ENCODE measurements around the gene FREM2.

Gene FREM2

GRCh38 chr13:38686577-38687245 is at the start of gene FREM2:
Gene FREM2, plus strand, starts transcription at chr13:38687077. Its CDS starts 268 bp downstream, at chr13:38687345.
- no peak for DNase-seq

- DNase-seq: no peak
Measured at GRCh38 chr13:38637576-38637975, 49.3 kb upstream of the FREM2 start.

GRCh38 chr13:38641164-38641948 is 45.5 kb upstream of the FREM2 start:
- DNase-seq: no peak

- DNase-seq: no peak
Measured at GRCh38 chr13:38647312-38647711, 39.6 kb upstream of the FREM2 start.

DNA sequence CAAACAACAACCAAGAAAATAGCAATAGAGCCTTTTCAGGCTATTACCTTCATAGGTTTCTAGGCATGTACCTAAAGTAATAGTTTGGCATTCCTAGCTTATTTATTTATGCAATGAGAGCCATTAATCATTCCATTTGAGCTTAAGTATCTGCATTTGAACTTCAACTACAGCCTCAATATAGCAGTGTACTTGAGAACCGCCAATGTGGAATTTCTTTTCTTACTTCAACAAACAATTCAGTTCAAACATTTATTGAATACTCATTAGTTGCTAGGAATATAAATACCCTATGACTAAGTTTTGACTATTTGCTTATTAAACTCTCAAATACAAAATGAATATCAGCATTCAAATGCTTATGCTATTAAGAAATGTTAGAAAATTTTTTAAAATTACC is 38.0 kb upstream of the FREM2 start:
- no peak for DNase-seq

DNA sequence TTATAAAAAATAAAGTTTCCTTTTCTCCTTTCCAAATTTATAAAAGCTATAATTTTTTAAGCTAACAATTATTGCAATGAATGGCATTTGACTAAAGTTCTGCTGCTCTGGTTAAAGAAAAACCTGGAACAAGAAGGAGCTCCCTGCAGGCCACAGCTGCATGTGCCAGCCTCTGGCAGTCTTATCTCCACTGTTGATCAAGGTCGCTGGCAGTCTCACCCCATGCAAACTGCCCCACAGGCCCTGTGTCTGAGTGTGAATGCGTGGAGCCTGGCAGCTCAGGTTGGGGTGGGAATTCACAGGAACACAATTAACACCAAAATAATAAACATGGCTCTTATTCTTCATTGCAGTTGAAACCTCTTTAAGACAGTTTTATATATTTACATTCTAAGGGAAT is 30.2 kb upstream of the FREM2 start:
- DNase-seq: no peak

DNA sequence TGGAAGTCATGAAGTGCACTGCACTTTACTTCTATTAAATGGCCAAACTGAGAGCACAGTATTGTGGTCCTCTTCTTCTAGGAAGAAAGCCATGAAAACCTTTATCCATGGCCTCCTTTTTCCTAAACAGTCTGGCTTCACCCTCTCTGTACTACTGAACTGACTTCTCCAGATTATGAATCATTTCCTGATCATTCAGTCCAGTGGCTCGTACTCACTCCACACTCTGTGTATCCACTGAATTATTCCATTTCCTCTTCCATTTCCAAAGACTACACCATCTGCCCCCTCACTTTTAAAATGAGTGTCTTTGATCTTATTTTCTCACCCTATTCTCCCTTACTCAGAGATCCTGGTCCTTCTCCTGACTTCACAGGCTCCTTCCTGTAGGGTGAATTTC is 29.7 kb upstream of the FREM2 start:
- DNase-seq: no peak

GRCh38 chr13:38658906-38659305 is 28.0 kb upstream of the FREM2 start:
- DNase-seq: no peak

DNA sequence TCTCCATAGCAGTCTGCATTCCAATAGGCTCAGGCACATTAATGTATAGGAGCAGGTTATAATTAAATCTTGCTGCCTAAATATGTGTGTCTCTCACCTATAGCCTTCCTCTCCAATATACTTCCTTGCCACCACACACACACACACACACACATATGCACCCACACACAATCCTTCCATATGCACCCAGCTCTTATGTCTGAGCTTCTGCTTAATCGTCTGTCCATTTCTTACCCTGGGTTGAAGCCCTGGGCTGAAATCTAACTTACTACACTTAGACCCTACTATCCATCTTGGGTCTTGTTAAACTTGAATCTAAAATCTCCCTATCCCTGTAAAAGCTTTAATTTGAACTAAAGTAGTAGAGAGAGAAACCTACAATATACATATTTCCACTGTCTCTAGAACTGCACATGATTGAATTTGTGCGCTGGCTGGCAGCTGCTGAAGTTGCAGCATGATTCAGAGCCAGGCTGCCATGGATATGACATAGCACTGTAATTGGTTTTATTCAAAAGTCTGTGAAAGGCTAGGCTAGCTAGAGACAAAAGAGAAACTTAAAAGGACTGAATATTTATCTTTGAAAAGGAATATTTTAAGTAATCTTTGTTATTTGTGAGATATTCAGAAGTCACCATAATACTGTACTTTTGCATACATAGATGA is 25.7 kb upstream of the FREM2 start:
- no peak for DNase-seq

- no peak for DNase-seq
Measured at GRCh38 chr13:38662362-38662761, 24.5 kb upstream of the FREM2 start.

- no peak for DNase-seq
Measured at GRCh38 chr13:38664906-38665305, 22.0 kb upstream of the FREM2 start.

DNA sequence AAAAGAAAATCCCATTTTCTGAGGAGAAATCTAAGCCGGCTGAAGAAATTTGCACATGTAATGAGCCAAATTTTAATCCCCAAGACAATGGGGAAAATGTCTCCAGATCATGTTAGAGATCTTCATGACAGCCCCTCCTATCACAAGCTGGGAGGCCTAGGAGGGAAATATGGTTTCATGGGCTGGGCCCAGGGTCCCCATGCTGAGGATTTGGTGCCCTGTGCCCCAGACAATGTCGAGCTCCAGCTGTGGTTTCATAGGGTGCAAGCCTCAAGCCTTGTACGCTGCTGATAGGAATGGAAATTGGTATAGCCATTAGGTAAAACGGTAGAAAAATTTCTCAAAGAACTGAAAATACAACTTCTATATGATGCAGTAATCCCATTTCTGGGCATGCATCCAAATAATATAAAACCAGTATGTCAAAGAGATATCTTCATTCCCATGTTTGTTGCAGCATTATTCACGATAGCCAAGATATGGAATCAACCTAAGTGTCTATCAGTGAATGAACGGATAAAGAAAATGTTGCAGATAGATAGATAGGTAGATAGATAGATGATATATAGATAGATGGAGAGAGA is 19.3 kb upstream of the FREM2 start:
- no peak for DNase-seq

DNA sequence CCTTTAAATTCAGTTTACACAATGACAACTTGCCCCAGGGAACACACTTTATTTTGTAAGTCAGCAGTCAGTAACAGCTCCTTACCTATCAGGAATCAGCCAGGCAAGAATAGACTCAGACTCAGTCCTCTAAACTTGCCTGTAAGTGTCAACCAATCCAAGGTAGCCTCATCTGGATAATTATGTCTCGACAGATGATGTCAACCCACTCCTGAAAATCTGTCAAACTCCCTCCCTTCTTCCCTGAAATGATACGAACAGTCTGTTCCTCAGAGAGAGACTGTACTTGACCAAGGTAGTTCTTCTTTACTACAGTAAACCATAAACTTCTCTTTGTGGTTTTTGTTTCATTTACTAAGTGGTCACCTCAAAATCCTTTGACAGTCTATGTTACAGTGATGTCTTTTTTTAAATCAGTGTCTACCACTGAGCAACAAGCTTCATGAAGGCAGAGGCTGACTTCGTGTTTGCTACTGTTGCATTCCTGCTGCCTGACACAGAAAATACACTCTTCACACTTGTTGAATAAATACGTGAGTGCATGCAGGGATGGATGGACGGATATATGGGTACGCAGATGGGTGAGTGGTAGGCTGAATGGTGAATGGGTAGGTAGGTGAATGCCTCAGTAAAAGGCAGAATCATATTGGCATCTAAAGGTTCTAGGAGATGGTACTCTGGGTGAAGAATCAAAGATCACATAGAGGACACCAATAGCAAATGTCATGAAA is 17.5 kb upstream of the FREM2 start:
- no peak for DNase-seq

- DNase-seq: no peak
Measured at GRCh38 chr13:38670627-38671026, 16.2 kb upstream of the FREM2 start.

DNA sequence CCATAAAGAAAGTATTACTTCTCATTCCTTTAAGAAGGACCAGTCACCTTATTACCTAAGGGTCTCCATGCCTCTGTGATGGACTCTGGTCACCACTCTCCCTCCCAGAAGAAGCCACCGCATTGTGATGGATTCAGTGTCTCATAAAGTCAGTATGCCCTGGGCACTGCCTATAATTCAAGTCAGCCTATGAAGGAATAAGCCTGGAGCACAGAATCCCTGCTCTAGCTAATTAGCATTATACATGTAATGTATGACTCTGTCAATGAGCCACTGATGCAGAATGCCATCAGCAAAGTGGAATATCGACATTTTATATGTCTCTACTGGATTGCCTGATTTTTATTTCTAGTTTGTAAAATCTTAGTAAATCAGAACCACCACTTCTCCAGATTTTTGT is 14.9 kb upstream of the FREM2 start:
- no peak for DNase-seq

GRCh38 chr13:38674208-38674607 is 12.7 kb upstream of the FREM2 start:
- no peak for DNase-seq

DNA sequence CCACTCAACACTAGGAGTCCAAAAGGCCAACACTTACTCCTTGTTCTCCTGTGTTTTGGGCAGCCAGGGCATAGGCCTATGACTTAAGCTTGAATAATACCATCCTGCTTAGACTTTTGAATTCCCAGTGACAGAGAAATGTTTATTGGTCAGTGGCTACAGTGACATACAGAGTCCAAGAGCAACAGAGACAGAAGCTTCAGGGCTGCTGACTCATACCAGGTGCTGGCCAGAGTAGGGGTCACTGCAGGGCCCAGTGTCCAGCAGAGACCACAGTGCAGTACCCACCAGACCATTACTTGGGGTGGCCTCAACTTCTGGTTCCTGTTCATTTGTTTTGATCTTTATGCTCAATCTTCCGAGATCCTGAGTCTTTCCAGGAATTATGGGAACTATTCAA is 6.0 kb upstream of the FREM2 start:
- DNase-seq: no peak

- DNase-seq: no peak
Measured at GRCh38 chr13:38684714-38685113, 2.2 kb upstream of the FREM2 start.

GRCh38 chr13:38685431-38685830 is 1.4 kb upstream of the FREM2 start:
- DNase-seq: no peak

DNA sequence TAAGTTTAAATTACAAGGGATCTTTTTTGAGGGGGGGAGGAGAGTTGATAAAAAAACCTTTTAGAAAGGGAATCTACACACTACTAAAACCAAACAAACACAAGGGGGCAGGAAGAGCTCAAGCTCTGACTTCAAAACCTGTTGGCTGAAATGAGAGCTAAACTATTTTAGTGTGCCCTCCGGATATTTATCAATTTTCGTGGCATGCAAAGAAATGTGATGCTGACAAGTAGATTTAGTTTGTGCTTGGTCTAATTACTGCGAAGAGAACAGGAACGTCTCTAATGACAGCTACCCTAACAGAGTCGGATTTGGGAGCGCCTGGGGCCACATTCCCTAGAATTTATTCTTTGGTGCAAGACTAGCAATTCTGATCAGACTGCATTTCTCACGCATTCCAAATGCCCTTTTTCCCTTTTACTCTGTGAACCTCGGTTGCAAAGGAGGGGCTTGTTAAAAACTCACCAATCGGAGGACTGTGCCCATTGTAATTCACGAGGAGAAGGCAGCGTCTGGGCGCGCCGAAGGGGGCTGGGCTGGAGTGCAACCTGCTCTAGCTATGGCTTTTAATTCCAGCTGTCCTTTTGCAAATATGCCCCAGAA is 802 bp upstream of the FREM2 start:
- DNase-seq: no peak

- DNase-seq: no peak
Measured at GRCh38 chr13:38687246-38688229, 661 bp downstream of the FREM2 start.

All from activated CD8-positive, alpha-beta memory T cell treated with anti-CD3 and anti-CD28 coated beads, Interleukin-2, amount 50 U/mL, for 4 hours (primary cell).